ENCODE data around the gene B3GNT5.
"Not testable (repeated sequence)": the region's sequence is repeated elsewhere in the genome, so short reads cannot be mapped to it uniquely, and the experiment has no call there.

GRCh38 chr3:183230251-183230650, 22.8 kb upstream of the B3GNT5 start:
- TF ChIP-seq, protein P1, sequence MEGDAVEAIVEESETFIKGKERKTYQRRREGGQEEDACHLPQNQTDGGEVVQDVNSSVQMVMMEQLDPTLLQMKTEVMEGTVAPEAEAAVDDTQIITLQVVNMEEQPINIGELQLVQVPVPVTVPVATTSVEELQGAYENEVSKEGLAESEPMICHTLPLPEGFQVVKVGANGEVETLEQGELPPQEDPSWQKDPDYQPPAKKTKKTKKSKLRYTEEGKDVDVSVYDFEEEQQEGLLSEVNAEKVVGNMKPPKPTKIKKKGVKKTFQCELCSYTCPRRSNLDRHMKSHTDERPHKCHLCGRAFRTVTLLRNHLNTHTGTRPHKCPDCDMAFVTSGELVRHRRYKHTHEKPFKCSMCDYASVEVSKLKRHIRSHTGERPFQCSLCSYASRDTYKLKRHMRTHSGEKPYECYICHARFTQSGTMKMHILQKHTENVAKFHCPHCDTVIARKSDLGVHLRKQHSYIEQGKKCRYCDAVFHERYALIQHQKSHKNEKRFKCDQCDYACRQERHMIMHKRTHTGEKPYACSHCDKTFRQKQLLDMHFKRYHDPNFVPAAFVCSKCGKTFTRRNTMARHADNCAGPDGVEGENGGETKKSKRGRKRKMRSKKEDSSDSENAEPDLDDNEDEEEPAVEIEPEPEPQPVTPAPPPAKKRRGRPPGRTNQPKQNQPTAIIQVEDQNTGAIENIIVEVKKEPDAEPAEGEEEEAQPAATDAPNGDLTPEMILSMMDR (IDR thresholded peaks at IDR 0.05): not testable (repeated sequence)
- not testable (repeated sequence) for TF ChIP-seq POLR2A (IDR thresholded peaks at IDR 0.05)

Measured in esophagus squamous epithelium (tissue), 4 donors.